Tibial nerve (tissue), 4 donors: Measurements from ENCODE around the gene NLRP3. TPM values are rescaled to one million over a fixed set of nuclear protein-coding genes. Genes with fewer than 3 reads are reported as not detected.

ENCODE experiments used
- DNase-seq, 2 donors: peaks; one replicate each; pipeline ENCODE4 v3.0.0-alpha.2; 2019; ENCODE audit warnings: low spot score in 2 of 2
- H3K27ac ChIP-seq, 4 donors: fragments of 200-600 bp; sonication (generic) in 3 of 4; one replicate each; pipeline ENCODE4 v1.5.1; 2017 to 2019; ENCODE audit warnings: mild to moderate bottlenecking in 1 of 4
- H3K27me3 ChIP-seq, 2 donors: fragments of 200-600 bp; sonication (generic) in 1 of 2; one replicate each; pipeline versions ENCODE4 v1.5.1 to v1.6.0; 2017 to 2019
- H3K36me3 ChIP-seq, 3 donors: fragments of 200-600 bp; sonication (generic); one replicate each; pipeline ENCODE4 v1.5.1; 2018 to 2019
- H3K4me1 ChIP-seq, 4 donors: fragments of 200-600 bp; sonication (generic) in 3 of 4; one replicate each; pipeline ENCODE4 v1.5.1; 2017 to 2019
- H3K4me3 ChIP-seq, 4 donors: fragments of 200-600 bp; sonication (generic) in 3 of 4; one replicate each; pipeline ENCODE4 v1.5.1; 2017 to 2019; ENCODE audit warnings: mild to moderate bottlenecking in 1 of 4, moderate library complexity in 1 of 4
- H3K9me3 ChIP-seq, 4 donors: fragments of 200-600 bp; sonication (generic) in 3 of 4; one replicate each; pipeline ENCODE4 v1.5.1; 2017 to 2019
- EP300 ChIP-seq, 2 donors: sonication (generic); formaldehyde crosslinking; IDR thresholded peaks; one replicate each; pipeline ENCODE4 v1.6.1; 2017; ENCODE audit warnings: antibody characterized with exemption in 2 of 2, mild to moderate bottlenecking in 1 of 2
- POLR2A ChIP-seq, 2 donors: fragments of 450-650 bp; IDR thresholded peaks; one replicate each; pipeline ENCODE4 v1.6.1; 2017; ENCODE audit warnings: antibody characterized with exemption in 2 of 2, mild to moderate bottlenecking in 2 of 2, moderate library complexity in 2 of 2
- WGBS, 2 donors: methylation state at CpG; one replicate each; pipeline ENCODE4 v1.1.5; 2018; 5-methylcytosine and 5-hydroxymethylcytosine counted together
- total RNA-seq, 4 donors: library from RNA; depleted of rRNA; stranded (reverse); fragments of >200 nt; gene quantifications; one replicate each; pipeline ENCODE4 v1.1.0, GENCODE V29; 2016
- TF ChIP-seq, protein P1 (sequence below), 5 experiments: fragments of 200-600 bp in 3 of 5; fragments of 450-650 bp in 2 of 5; sonication (generic) in 3 of 5; IDR thresholded peaks; one replicate each; pipeline ENCODE4 v1.5.1; 2016 to 2019; ENCODE audit warnings: antibody characterized with exemption in 5 of 5, mild to moderate bottlenecking in 3 of 5, moderate library complexity in 2 of 5

NLRP3 gene
- total RNA-seq, 4 donors from 2014 or later, result 1.3 to 4.9 (median 3.1) TPM

GRCh38 chr1:247434005-247434404 is 18.0 kb downstream of the NLRP3 start:
- Histone ChIP-seq H3K4me3 (no peak overlapping the region), H3K9me3 (no peaks in the 10 kb centered on the region), H3K36me3 (no peaks in the 10 kb centered on the region), H3K27me3 (no peaks in the 10 kb centered on the region), H3K27ac (no peak overlapping the region), H3K4me1 (no peaks in the 10 kb centered on the region)
- DNase-seq, result no peak
- TF ChIP-seq POLR2A (IDR thresholded peaks at IDR 0.05) (no peak), EP300 (IDR thresholded peaks at IDR 0.05) (no peak)
- TF ChIP-seq, protein P1, sequence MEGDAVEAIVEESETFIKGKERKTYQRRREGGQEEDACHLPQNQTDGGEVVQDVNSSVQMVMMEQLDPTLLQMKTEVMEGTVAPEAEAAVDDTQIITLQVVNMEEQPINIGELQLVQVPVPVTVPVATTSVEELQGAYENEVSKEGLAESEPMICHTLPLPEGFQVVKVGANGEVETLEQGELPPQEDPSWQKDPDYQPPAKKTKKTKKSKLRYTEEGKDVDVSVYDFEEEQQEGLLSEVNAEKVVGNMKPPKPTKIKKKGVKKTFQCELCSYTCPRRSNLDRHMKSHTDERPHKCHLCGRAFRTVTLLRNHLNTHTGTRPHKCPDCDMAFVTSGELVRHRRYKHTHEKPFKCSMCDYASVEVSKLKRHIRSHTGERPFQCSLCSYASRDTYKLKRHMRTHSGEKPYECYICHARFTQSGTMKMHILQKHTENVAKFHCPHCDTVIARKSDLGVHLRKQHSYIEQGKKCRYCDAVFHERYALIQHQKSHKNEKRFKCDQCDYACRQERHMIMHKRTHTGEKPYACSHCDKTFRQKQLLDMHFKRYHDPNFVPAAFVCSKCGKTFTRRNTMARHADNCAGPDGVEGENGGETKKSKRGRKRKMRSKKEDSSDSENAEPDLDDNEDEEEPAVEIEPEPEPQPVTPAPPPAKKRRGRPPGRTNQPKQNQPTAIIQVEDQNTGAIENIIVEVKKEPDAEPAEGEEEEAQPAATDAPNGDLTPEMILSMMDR (IDR thresholded peaks at IDR 0.05), result no peak
- WGBS, 2 donors, result 85 to 89% methylated on average over 14 to 15 of the region's 15 CpGs

GRCh38 chr1:247435030-247435758 is 19.2 kb downstream of the NLRP3 start:
- TF ChIP-seq POLR2A (IDR thresholded peaks at IDR 0.05), result no peak
- no peak for TF ChIP-seq EP300 (IDR thresholded peaks at IDR 0.05)
- TF ChIP-seq, protein P1 (IDR thresholded peaks at IDR 0.05), result no peak
- Histone ChIP-seq H3K9me3 (no peaks in the 10 kb centered on the region), H3K36me3 (no peaks in the 10 kb centered on the region), H3K27ac (no peak overlapping the region), H3K27me3 (no peaks in the 10 kb centered on the region), H3K4me3 (no peak overlapping the region), H3K4me1 (no peaks in the 10 kb centered on the region)
- WGBS, 2 donors, result 69 to 74% methylated on average over 13 of the region's 13 CpGs
- no peak for DNase-seq

DNA sequence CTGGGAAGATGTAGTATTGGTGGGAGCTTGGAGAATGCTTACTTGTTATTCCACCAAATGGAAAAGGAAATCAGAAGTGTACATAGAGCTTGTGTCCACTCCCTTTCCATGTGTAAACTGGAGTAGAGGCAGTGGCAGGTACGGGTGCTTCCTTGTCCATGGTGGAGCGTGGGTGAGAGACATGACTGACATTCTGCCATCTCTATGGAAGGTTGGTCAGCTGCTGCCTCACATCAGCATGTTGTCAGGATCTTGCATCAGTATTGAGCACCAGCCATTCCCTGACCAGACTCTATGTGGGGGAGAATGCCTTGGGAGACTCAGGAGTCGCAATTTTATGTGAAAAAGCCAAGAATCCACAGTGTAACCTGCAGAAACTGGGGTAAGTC is 19.8 kb downstream of the NLRP3 start:
- Histone ChIP-seq H3K36me3 (no peaks in the 10 kb centered on the region), H3K4me1 (no peaks in the 10 kb centered on the region), H3K9me3 (no peaks in the 10 kb centered on the region), H3K27ac (no peak overlapping the region), H3K27me3 (no peaks in the 10 kb centered on the region), H3K4me3 (no peak overlapping the region)
- no peak for DNase-seq
- 90 to 93% methylated on average over 3 of the region's 3 CpGs for WGBS, 2 donors
- TF ChIP-seq EP300 (IDR thresholded peaks at IDR 0.05) (no peak), POLR2A (IDR thresholded peaks at IDR 0.05) (no peak)
- TF ChIP-seq, protein P1 (IDR thresholded peaks at IDR 0.05), result no peak

GRCh38 chr1:247437551-247438505 is 21.9 kb downstream of the NLRP3 start:
- 75 to 76% methylated on average over 17 of the region's 17 CpGs for WGBS, 2 donors
- TF ChIP-seq EP300 (IDR thresholded peaks at IDR 0.05) (peak in 1 of 2 donors; percentile 20), POLR2A (IDR thresholded peaks at IDR 0.05) (no peak)
- TF ChIP-seq, protein P1 (IDR thresholded peaks at IDR 0.05), result no peak
- no peaks in the 10 kb centered on the region for H3K9me3 ChIP-seq
- H3K4me1 ChIP-seq, result no peaks in the 10 kb centered on the region
- DNase-seq, result no peak
- H3K4me3 ChIP-seq, result no peak overlapping the region
- H3K36me3 ChIP-seq, result no peaks in the 10 kb centered on the region
- H3K27me3 ChIP-seq, result no peaks in the 10 kb centered on the region
- no peak overlapping the region for H3K27ac ChIP-seq
